Fibroblast of skin of right quadriceps (primary cell): Measurements from ENCODE around the gene SERPINE2.

Source experiments
- DNase-seq: peaks from one replicate; pipeline ENCODE4 v3.0.0-alpha.2; 2013

The SERPINE2 gene

DNA sequence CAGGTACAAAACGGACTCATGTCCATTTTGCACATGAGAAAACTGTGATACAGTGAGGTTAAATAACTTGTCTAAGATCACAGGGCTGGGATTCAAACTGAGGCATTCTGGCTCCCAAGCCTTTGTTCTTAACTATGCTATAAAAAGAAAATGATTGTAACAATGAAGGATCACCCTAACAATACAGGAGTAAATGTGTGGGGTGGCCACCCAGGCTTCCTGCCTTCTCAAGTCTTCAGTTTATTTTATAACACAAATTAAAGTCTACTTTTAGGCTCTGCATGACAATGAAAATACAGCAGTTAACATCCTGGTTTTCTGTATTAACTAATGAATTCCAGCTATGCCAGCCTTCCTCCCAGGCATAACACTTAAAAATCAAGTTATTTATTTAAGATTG, 101.6 kb downstream of the SERPINE2 start:
- no peak for DNase-seq

DNA sequence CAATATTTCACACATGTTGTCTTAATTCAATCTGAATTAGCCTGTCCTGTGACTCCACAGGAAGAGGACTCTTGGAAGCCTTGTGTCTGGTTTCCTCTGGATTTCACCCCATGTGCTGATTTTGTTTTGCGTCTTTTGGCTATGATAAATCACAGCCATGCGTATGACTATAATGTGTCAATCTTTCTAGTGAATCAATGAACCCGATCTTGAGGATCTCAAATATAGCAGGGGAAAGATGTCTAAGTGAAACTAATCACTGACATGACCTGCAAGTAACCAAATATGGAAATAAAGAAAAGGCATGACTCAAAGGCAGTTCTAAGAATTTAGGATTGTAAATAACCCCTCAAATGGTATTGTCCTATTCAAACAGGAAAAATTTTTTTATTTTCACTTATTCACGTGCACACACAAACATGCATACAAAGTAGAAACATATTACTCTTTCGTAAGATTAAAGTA, 102.2 kb downstream of the SERPINE2 start:
- DNase-seq, result peak; percentile 37

DNA sequence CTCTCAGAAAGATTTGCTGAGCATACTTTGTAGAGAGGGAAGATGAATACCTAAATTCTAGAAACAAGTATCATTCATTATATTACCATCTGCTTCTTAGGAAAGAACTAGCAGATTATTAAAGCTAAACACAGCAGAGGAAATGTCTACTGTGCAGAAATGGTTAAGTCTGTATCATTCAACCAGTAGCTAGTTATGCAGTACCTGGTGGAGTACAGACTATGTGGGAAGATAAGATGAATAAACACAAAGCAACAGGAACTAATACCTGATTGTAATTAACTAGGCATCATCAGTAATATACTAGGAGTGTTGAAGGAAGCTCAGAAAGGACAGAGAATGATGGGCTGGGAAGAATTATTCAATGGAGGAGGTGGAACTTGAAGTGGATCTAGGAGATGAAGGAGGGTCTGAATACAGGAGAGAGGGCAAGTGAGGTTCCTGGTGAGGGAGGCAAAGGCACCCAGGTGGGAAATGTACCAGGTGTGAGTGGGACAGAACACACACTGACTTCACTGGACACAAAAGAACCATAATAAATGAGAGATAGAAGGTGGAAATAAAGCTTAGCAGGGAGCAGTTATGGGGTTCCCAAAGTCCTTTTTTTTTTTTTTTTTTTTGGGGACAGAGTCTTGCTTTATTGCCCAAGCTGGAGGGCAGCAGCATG, 103.5 kb downstream of the SERPINE2 start:
- no peak for DNase-seq

DNA sequence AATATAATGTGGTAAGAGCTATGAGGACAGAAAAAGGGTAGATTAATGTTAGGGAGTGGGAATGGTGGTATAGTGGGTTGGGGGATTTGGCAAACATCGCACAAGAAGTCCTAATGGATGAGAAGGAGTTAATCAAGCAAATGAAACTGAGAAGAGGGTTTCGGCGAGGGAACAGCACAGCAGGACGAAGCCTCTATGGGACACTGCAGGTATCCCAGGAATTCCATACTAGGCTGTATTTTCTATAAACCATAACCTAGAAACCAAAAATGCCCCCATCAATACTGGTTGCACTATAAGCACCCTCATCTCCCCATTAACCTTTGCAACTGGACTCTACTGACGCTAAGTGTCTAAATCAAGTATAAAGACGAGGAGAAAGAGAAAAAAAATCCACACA, 104.2 kb downstream of the SERPINE2 start:
- DNase-seq, result no peak

DNA sequence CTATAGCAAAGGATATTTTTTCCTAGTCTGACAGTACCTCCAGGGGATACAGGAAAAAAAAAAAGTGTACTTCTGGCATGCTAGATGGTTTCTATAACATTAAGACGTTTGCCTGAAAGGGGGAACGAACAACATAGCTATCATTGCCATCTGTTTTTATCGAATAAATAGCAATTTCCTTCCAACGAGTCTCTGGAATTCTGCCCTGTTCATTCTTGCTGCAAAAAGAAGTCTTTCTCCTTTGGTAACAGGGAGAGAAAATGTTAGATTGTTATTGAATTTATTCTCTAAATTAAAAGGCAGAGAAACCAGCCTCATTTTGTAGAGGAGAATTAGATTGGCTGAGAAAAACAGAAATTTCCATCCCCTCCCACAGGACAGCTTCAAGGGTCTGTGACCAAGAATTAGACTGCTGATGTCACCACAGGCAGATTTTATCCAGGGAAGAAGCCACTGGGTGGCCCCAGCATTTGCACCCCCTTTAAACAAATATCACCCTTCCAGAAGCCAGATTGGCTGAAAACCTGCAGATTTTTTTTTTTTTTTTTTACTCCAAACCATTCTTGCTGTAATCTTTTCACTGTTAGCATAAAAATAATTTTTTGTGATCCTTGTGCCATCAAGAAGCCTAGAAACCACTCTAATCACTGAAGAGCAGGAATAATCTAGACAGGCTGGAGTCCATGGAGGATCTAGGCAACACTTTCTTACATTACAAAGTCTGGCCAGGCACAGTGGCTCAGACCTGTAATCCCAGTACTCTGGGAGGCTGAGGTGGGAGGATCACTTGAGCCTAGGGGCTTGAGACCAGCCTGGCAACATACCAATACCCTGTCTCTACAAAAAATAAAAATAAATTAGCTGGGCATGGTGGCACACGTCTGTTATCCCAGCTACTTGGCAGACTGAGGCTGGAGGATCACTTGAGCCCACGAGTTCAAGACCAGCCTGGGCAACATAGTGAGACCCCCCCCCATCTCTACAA, 106.0 kb downstream of the SERPINE2 start:
- DNase-seq, result no peak

DNA sequence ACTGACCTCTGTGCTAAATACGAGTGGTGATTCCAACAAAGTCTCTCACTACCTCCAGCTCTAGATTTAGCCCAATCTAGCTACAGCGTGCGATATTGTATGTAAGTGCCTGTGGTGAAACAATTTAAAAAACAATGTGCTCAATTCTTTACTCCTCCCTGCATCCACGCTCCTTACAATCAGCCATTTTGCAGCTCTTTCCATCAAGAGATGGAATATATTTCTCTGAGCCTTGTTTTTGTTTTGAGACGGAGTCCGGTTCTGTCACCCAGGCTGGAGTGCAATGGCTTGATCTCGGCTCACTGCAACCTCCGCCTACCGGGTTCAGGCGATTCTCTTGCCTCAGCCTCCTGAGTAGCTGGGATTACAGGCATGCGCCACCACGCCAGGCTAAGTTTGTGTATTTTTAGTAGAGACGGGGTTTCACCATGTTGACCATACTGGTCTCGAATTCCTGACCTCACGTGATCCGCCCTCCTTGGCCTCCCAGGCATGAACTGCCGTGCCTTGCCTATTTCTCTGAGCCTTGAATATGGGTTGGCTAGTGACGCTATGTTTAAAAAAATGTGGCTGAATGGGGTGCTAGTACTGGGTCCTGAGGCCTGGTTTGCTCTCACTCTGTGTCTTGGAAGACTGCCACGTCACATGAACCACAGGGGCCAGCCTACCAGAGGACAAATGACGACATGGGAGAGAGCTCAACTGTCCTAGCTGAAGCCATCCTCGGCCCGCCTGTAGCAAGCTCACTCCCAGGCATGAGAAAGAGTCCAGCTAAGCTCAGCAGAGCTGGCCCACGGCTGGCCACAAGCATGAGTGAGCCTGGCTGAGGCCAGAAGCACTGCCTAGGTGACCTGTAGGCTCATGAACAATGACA, 108.7 kb downstream of the SERPINE2 start:
- DNase-seq, result no peak

DNA sequence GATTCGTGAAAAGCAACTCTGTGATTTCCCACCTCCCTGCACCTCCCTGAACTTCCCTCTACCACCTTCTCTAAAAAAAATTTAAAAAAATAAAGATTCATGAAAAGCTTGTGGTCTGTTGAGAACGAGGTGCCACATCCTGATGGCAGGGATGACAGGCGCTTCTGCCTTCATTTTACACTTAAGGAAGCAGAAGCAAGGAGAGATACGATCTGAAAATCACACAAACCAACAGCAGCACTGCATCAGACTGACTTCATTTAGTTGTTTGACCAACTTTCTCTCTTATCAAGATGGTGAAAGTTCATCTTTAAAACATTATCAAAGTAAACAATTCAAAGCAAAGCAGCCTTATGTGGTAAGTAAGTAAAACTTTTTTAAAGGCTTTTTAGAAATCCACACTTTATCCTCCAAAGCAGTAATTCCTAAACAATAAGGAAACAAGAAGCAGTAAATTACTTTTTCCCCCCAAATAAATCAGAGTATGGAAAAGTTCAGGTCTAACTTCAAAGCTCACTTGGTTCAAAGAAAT, 109.4 kb downstream of the SERPINE2 start:
- no peak for DNase-seq

DNA sequence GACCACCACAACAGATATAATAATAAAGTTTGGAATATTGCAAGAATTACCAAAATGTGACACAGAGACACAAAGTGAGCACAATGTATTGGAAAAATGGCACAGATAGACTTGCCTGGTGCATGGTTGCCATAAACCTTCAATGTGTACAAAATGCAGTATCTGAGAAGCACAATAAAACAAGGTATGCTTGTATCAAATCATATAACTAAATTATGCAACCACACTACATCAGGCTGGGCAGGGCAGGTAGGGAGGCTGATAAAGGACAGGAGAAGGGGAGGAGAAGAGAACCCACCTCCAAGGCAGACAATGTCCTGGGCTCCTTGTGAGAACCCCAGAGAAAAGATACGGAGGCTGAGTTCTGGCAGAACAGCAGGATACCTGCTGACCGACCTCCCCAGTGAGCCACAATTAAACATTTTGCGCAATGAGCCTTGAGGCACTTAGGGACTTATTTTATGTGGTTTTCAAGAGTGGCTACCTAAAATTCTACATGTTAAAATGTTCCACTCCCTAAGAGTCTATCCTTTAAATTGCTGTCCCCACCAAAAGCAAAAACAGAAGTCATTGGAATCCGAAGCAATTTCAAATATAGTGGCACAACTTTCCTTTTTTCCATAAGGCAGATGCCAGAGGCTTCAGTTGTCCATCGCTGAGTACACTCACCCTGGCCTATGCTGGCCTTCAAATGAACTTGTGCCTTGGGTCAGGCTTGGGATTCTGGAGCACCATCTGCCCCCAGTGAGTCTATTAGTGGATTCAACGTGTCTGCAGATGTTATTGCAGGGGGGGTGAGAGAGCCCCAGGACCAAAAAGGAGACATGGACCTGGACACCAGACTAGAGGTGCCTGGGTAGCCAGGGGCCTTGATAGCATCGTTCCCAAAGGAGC, 110.7 kb downstream of the SERPINE2 start:
- DNase-seq, result no peak

DNA sequence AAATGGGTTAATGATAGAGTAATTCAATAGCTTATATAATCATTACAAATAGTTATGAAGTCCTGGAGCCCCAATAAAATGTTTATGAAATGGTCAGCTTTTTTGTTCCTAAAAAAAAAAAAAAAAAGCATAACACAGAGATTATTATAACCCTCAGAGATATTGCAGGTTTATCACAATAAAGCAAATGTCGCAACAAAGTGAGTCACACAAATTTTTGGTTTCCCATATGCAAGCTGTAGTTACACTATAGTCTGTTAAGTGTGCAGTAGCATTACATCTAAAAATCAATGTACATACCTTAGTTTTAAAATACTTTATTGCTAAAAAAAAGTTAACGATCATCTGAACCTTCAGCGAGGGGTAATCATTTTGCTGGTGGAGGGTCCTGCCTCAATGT, 114.0 kb downstream of the SERPINE2 start:
- DNase-seq, result peak; percentile 61
